Measurements from ENCODE around the gene AHCTF1.
"Not testable (repeated sequence)": the region's sequence is repeated elsewhere in the genome, so short reads cannot be mapped to it uniquely, and the experiment has no call there.

AHCTF1 gene

GRCh38 chr1:246916026-246916923 is 15.5 kb downstream of the AHCTF1 start:
- DNase-seq = not testable (repeated sequence)

GRCh38 chr1:246907472-246907871 is 24.3 kb downstream of the AHCTF1 start:
- DNase-seq = no peak

GRCh38 chr1:246906833-246907232 is 24.9 kb downstream of the AHCTF1 start:
- no peak for DNase-seq

GRCh38 chr1:246901874-246902273 is 29.9 kb downstream of the AHCTF1 start:
- DNase-seq = no peak

GRCh38 chr1:246897302-246897701 is 34.4 kb downstream of the AHCTF1 start:
- DNase-seq = no peak

- DNase-seq = no peak
Observed at GRCh38 chr1:246893191-246893939, 38.4 kb downstream of the AHCTF1 start.

GRCh38 chr1:246891105-246891504 is 40.6 kb downstream of the AHCTF1 start:
- no peak for DNase-seq

- DNase-seq = no peak
Observed at GRCh38 chr1:246888522-246888921, 43.2 kb downstream of the AHCTF1 start.

GRCh38 chr1:246885389-246885788 is 46.4 kb downstream of the AHCTF1 start:
- not testable (repeated sequence) for DNase-seq

- DNase-seq = no peak
Observed at GRCh38 chr1:246878551-246878950, 53.2 kb downstream of the AHCTF1 start.

GRCh38 chr1:246876431-246876830 is 55.3 kb downstream of the AHCTF1 start:
- DNase-seq = no peak

GRCh38 chr1:246875041-246876026 is 56.4 kb downstream of the AHCTF1 start:
- DNase-seq = no peak

GRCh38 chr1:246865921-246866320 is 65.8 kb downstream of the AHCTF1 start:
- DNase-seq = no peak

- DNase-seq = not testable (repeated sequence)
Observed at GRCh38 chr1:246863791-246864190, 68.0 kb downstream of the AHCTF1 start.

- DNase-seq = no peak
Observed at GRCh38 chr1:246860401-246860800, 71.3 kb downstream of the AHCTF1 start.

- no peak for DNase-seq
Observed at GRCh38 chr1:246856371-246856770, 75.4 kb downstream of the AHCTF1 start.

- DNase-seq = not testable (repeated sequence)
Observed at GRCh38 chr1:246850640-246851039, 81.1 kb downstream of the AHCTF1 start.

- DNase-seq = no peak
Observed at GRCh38 chr1:246843876-246844275, 87.9 kb downstream of the AHCTF1 start.

GRCh38 chr1:246840761-246841160 is 91.0 kb downstream of the AHCTF1 start:
- DNase-seq = not testable (repeated sequence)

- DNase-seq = no peak
Observed at GRCh38 chr1:246838118-246838456, 93.7 kb downstream of the AHCTF1 start.

GRCh38 chr1:246837418-246838117 is 94.2 kb downstream of the AHCTF1 start:
- DNase-seq = no peak
